ENCODE measurements around the gene DNAH2.

Gene DNAH2

GRCh38 chr17:7882068-7882467, 164.5 kb downstream of the DNAH2 start:
- DNase-seq = no peak

DNA sequence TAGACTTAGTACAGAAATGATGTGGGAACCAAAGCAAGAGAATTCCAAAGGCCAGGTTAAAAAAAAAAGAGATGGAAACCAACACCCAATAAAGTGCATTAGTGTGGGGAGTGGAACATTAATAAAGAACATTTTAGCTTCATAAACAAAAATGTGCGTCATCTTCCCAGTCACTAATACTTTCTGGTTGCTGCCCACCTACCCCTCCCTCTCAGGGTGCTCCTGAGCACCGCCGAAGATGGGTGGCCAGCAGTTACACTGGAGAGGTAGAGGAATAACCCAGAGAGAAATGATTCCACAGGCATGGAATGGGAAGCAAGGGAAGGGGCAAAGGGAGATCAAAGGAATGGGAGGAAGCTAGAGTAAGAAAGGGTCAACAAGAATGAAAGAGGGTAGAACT, 165.1 kb downstream of the DNAH2 start:
- no peak for DNase-seq

Data from activated CD4-positive, CD25-positive, alpha-beta regulatory T cell (primary cell).